KOPT-K1 (cell line): ENCODE data around the gene SLC29A2.

Experiments
- H3K27ac ChIP-seq: fragments of 200-600 bp; sonication (generic); 2 replicates; pipeline ENCODE4 v1.5.1; 2016; ENCODE audit warnings: antibody characterized with exemption, mild to moderate bottlenecking, low read depth, low read length; ENCODE audit not compliant: poor library complexity, severe bottlenecking
- H3K36me3 ChIP-seq: fragments of 200-600 bp; sonication (generic); 2 replicates; pipeline ENCODE4 v1.5.1; 2017; ENCODE audit warnings: antibody characterized with exemption, mild to moderate bottlenecking, low read length, moderate library complexity; ENCODE audit not compliant: insufficient read depth
- H3K9me3 ChIP-seq: fragments of 200-600 bp; sonication (generic); 2 replicates; pipeline ENCODE4 v1.5.1; 2017; ENCODE audit warnings: antibody characterized with exemption, low read length, mild to moderate bottlenecking; ENCODE audit not compliant: insufficient read depth, poor library complexity, severe bottlenecking

The SLC29A2 gene

DNA sequence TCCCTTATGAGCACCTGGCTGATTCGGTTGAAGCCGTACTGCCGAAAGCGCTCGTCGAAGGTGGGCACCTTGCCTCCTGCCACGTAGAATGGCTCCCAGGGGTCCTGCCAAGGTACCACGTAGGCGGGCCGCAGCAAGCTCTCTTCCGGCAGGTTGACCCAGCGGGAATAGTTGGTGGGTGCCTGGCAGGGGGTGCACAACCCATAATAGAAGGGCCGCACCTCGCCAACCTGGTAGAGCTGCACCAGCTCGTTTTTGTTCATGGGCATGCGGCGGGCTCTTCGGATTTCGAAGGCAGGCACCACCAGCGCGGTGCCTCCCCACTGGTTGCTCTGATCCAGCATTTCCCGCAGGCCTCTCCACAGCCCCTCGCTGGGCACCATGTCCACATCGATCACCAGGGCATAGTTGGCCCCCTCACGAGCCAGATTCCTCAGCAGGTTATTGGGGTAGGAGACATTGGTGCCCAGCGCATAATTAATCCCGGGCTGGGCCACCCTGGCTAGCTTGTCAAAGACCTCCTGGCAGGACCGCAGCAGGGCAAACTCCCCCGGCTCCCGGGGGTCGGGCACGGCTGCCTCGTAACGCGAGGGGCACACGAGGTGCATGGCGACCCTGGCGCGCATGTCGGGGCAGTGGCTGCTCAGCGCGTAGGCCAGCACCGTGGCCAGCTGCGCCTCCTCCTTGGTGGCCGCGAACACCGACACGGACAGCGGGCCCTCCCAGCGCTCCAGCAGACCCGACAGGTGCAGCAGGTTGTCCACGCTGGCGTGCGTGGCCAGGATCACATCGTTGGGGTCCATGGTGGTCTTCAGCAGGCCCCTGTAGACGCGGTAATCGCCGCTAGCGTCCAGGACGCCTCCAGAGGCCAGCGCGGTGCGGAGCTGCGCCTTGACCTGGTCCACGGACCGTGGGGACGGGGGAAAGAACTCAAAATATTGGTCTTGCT is 24.8 kb downstream of the SLC29A2 start:
- Histone ChIP-seq H3K36me3 (peaks cover 19% of the 10 kb centered on the region; the same call in 1 of the 2 replicates), H3K27ac (peak overlapping the region; percentile 68), H3K9me3 (no peaks in the 10 kb centered on the region)

DNA sequence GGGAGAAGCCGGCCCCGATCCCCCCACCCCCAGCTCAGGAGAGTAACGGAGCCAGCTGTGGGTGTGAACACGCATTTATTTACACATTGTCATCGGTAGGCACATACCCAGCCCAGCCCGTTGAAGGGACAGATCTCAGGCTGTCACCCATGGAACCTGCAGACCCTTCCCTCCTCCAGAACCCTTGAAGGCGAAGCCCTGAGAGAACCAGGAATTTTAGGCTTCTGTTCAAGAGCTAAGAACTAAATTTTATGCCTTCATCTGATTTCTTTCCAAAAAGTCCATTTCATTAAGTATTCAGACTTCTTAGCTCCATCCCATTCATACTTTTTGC is 26.3 kb downstream of the SLC29A2 start:
- Histone ChIP-seq H3K27ac (peak overlapping the region; percentile 62), H3K36me3 (peaks cover 33% of the 10 kb centered on the region), H3K9me3 (no peaks in the 10 kb centered on the region)

DNA sequence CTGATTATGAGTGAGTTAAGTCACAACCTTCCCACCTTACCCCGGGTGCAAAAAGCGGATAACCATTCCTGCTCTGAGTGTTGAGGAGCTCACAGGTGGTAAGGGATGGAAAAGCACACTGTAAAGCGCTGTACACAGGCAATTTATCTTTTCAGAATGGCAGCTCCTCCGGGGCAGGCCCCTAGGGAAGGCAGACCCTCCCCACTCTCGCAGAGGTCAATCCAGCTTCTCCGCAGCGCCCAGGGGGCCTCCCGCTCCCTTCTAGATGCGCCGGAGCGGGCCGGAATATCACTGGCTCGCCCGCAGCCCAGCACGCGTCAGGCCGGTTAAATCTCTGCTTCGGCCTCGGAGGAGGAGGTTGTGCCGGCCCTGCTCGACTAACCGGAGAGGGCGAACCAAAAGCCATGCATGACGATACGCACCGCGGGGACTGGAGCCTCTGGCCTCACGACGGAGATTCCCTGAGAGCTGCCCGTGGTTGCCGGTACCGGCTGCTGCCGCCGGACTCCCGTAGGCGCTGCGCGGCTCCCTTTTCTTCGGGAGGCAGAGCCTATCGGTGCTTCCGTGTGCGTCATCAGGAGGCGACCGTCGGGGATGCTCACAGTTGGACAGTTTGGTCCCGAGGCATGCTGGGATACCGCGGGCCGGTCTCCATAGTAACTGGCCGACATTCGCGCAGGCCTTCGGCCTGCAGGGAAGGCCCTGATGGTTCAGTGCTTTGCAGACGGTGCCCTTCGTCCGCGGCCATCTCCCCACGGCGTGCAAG is 26.8 kb downstream of the SLC29A2 start, which contains the start of gene BRMS1:
Gene BRMS1 (minus strand): TSS at position 555 of the 766 bp plus-strand sequence. CDS start 2,870 bp downstream, outside the sequence.
- Histone ChIP-seq H3K9me3 (no peaks in the 10 kb centered on the region), H3K36me3 (peaks cover 39% of the 10 kb centered on the region), H3K27ac (peak within 1 kb of the TSS; percentile 62)

DNA sequence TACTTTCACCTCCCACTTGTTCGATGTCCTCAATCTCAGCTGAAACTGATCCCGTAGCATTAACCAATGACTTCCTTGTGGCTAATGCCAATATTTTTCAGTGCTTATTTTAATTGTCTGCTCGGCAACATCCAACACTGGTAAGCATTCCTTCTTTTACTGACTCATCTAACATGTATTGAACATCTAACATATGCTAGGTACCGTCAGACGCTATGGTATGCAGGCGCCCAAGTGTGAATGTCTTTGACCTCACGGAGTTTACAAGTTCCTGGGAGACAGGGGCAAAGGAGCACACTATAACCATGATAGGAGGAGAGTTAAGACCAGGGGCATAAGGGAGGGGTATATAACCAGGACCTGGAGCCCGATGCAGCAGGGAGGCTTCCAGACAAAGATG is 28.4 kb downstream of the SLC29A2 start:
- H3K9me3 ChIP-seq = no peaks in the 10 kb centered on the region
- H3K36me3 ChIP-seq = peaks cover 54% of the 10 kb centered on the region
- no peak overlapping the region for H3K27ac ChIP-seq

DNA sequence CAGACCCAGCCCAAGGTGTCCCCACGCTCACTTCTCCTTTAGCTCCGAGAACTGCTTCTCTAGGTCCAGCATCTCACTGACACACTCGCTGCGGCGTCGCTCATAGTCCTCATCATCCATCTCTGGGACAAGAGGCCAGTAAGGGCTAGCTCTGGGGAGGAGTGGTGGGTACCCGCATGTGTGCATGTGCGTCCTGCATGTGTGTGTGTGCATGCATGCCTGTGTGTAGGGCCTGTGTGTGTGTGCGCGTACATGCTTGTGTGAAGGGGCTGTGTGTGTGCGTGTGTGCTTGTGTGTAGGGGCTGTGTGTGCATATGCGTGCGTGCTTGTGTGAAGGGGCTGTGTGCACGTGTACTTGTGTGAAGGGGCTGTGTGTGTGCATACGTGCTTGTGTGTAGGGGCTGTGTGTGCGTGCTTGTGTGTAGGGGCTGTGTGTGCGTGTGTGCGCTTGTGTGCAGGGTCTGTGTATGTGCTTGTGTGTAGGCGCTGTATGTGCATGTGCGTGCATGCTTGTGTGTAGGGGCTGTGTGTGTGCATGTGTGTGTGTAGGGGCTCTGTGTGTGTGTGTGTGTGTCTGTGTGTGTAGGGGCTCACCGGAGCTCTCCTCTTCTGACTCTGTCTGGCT is 29.9 kb downstream of the SLC29A2 start:
- H3K9me3 ChIP-seq = no peaks in the 10 kb centered on the region

DNA sequence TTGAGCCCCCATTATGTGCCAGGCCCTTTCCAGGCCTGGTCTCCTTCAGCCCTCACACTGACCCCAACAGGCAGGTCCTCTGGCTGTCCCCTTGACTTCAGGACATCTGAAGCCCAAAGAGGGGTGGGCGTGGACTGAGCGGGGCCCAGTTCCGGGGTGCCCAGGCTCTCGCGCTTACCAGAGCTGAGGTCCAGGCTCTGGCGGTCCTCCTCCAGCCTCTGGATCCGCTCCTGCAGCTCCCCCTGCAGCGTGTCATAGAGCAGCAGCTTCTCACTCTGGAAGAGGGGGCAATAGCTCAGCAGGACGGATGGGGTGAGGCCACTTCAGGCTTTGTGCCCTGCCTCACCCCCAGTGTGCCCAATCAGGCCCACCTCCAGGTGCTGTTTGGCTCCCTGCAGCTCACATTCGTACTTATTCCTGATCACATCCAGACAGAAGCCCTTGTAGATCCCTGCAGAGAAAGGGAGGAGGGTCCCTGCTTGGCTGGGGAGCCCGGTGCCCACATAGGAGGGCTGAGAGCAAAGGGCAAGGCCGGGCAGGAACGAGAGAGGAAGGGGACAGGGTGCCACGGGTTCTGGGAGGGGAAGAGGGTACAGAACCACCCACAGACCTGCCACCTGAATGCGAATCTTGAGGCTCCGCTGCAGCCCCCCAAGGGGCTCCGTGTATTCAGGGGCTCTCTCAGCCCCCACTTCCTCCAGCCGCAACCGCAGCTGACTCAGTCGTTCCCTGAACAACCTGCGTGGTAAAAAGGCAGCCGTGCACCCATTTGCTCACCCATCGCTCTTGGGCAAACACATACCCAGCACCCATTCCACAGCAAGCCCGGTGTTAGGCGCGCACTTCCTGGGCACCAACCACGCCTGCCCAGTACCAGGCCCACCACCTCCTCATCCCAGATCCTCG is 30.7 kb downstream of the SLC29A2 start:
- Histone ChIP-seq H3K9me3 (no peaks in the 10 kb centered on the region), H3K36me3 (peaks cover 74% of the 10 kb centered on the region), H3K27ac (no peak overlapping the region)

More for the DNA sequence above, 29.9 kb downstream of the SLC29A2 start:
- Histone ChIP-seq H3K36me3 (peaks cover 70% of the 10 kb centered on the region), H3K27ac (no peak overlapping the region)

DNA sequence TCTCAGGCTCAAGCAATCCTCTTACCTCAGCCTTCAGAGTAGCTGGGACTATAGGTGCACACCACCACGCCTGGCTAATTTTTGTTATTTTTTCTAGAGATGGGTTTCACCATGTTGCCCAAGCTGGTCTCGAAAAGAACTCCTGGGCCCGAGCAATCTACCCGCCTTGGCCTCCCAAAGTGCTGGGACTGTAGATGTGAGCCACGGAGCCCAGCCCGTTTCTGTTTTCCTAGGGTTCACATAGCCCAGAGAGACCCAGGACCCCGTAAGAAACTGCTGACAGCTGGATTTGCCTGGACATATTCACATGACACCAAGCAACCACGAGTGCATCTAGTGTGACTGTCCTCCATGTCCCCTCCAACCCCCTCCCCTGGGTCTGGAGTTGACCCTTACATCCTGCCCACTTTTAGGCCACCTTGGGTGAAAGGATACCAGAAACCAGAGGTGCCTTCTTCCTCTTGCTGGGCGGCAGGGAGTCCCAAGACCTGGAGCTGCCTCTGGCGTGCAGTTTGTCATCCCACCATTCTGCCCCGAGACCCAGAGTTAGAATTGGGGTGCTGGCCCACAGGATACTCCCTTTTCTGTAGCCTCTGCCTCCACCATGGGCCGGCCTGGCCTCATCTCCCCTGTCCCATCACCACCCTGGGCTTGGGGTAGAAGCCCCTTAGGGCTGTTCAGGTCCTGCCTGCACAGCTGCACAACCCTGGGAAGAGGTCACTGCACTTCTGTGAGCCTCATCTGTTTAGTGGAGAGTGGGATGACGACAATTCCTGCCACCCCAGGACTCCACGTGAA is 31.7 kb downstream of the SLC29A2 start:
- peaks cover 74% of the 10 kb centered on the region for H3K36me3 ChIP-seq
- no peaks in the 10 kb centered on the region for H3K9me3 ChIP-seq
- H3K27ac ChIP-seq = no peak overlapping the region

DNA sequence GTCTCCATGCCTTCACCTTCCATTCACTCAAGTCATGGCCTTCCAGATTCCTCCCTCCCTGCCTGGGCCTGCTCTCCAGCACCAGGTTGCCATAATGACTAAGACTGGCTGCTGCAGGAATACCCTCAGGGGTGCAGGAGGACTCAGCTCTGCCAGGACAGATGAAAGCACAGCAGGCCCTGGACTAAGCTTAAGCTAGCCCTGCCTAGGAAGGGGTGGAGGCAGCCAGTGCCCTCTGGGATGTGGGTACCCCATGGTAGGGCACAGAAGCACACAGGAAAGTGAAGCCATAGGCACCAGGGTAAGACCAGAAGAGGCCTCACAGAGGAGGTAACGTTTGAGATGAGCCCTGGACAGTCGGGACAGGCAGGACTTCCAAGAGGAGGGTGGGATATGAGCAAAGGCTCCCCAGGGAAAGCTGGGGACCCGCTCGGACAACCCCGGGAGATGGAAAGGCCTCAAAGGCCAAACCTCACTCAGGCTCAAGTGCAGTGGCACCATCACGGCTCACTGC is 32.3 kb downstream of the SLC29A2 start:
- Histone ChIP-seq H3K36me3 (peaks cover 74% of the 10 kb centered on the region), H3K9me3 (no peaks in the 10 kb centered on the region), H3K27ac (no peak overlapping the region)

DNA sequence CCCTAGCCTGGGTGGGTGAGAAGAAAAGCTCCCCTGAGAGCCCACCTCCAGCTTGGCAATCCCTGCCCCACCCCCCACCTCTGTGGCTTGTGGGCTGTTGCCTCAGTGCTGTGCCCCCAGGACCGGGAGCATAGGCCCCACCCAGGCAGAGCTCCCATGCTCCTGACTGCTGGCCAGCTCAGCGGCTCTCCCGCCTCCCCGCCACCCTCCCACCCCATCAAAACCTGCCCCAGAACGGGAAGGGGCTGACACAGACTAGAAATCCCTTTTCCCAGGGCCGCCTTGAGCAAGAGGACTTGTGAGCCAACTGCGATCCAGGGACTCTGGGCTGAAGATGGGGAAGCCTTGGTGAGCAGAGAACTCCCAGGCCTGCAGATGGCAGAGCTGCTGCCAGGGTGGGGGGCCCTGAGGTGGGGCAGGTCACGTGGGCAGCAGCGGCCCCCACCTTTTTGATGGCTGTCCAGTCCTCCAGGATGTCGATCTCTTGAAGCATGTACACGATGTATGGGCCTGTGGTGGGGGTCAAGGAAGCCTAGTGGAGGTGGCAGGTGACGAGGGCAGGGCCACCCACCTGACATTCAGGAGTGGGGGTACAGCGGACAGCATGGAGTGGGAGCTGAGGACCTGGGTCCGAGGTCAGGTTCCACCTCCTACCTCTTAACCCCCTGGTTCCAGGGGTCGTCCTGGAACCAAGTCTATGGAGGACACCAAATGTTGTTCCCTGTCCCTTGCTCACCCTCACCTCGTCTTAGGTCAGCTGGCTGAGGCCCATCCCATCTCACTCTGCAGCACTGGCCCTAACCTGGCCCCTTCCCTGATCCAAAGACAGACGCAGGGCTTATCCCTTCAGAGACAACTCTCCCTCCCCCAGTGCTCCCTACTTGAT is 33.0 kb downstream of the SLC29A2 start:
- peaks cover 73% of the 10 kb centered on the region for H3K36me3 ChIP-seq
- no peaks in the 10 kb centered on the region for H3K9me3 ChIP-seq
- H3K27ac ChIP-seq = no peak overlapping the region

DNA sequence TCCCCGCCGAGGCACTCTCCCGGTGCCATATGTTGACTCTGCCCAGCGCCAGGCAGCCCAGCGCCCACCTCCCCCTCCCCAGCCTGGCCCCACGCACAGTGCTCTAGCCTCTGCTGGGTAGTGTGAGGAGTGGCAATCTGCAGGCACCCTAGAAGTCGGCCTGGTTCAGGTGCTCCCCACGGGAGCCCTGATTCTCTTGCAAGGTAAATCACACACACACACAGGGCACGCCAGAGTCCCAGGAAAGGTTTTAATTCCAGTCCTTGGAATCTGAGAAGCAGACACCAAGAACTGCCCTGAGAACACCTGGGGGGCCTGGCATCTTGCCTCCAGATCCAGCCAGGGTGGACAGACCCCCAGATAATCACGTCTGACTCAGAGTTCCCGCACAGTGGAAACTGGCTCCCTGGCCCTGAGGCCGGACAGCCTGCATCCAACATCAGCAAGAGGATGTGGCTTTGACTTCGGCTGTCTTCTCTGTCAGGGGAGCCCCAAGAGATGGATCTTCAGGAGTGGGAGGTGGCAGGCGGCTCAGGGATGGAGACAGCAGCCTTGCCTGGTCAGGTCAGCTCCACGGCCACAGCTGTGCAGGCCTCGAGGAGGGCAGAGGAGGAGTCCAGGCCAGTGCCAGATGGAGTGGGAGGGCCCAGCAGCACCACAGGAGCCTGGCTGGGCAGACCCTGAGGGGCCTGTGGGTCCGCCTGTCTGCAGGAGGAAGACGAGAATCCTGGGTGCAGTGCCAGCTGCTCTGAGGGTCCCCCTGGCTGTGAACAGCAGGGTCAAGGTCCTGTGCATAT is 34.3 kb downstream of the SLC29A2 start:
- Histone ChIP-seq H3K27ac (no peak overlapping the region), H3K9me3 (no peaks in the 10 kb centered on the region), H3K36me3 (peaks cover 60% of the 10 kb centered on the region)

DNA sequence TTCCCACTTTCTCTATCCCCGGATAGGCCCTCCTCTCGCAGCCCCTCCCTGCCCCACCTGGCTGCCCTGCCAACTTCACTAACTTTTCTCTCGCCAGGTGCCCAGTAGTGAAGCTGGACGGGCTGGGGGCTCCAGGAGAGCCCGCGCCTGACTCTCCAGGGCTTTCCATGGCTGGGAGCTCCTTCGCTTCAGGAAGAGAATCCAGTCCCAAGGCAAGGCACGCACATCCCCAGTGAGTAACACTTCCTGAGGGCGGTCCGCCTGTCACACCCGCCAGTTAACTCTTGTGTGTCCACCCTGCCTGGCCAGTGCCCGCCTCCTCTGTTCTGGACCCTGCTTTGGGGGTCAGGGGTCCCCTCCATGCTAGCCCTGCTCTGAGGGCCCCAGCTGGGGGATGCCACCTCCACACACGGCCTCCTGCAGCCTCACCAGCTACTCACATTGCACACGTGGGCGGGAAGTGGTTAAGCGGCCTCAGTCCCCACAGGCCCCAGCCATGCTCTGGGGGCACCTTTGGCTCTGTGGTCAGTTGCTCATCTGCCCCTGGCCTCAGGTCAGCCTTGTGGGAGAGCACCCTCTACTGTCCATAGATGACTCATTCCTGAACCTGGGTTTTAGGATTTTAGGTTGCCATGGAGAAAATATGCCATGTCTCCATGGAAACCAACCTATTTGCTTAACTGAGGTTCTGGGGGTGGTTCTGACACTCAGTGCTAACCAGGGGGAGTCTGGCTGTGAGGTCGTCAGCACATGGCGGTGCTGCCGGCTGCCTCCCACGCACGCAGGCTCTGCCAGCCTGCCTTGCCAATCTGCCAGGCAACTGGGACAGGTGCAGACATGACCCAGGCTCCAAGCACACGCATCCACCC is 35.1 kb downstream of the SLC29A2 start, which contains the start of gene RIN1:
Gene RIN1 (minus strand): TSS at position 201 of the 869 bp plus-strand sequence. CDS start 32 bp downstream, at position 169.
- Histone ChIP-seq H3K9me3 (no peaks in the 10 kb centered on the region), H3K36me3 (peaks cover 52% of the 10 kb centered on the region), H3K27ac (no peak within 1 kb of the TSS)
